ENCODE data around the gene CD164L2.
"Not testable (repeated sequence)": the region's sequence is repeated elsewhere in the genome, so short reads cannot be mapped to it uniquely, and the experiment has no call there.

CD164L2 gene

DNA sequence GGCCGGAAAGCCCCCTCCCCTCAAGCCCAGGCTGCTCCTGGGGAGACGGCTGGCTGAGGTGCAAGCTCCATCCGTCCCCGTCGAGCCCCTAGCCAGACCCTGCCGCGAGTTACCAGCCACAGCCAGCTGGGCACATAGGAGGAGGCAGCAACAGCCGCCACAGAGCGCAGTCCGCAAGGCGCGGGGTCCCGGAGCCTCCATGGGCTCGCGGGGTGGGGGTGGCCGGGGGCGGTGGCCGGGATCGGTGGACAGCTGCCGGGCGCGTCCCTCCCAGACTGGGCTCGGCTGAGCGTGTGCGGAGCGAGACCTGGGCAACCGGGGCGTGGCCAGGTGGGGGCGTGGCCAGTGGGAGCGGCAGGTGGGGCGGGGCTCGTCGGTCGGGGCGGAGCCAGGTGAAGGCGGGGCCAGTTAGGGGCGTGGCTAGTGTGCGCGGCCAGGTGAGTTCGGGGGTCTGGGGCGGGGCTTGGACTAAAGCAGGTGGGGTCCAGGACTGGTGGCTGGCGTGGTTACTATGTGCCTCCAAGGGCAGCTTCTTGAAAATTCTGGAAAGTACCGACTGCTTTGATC lies at the start of gene CD164L2:
TSS of gene CD164L2 (minus strand) at position 295 of the 567 bp plus-strand sequence. CDS start at position 201, 94 bp downstream.
- DNase-seq, result peak; percentile 54

GRCh38 chr1:27432725-27433124 lies 49.6 kb upstream of the CD164L2 start:
- not testable (repeated sequence) for DNase-seq

DNA sequence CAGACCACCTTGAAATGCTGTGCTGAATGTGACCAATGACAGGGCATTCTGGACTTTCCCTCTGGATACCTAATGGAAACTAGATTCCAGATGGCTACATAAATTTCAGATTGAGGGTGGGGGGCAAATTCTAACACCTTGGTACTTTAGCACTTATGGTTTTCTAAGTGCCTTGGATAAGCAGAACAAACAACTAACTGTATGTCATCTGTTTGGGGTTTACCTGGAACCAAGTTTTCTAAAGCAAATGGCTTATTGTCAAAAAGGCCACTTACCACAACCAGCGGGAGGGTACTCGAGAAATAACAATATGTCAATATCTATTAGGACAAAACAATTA lies 48.4 kb upstream of the CD164L2 start:
- DNase-seq, result no peak

- no peak for DNase-seq
Observed at GRCh38 chr1:27430903-27431600, 47.9 kb upstream of the CD164L2 start.

- no peak for DNase-seq
Observed at GRCh38 chr1:27429029-27429425, 45.9 kb upstream of the CD164L2 start.

- DNase-seq, result no peak
Observed at GRCh38 chr1:27428316-27429028, 45.3 kb upstream of the CD164L2 start.

DNA sequence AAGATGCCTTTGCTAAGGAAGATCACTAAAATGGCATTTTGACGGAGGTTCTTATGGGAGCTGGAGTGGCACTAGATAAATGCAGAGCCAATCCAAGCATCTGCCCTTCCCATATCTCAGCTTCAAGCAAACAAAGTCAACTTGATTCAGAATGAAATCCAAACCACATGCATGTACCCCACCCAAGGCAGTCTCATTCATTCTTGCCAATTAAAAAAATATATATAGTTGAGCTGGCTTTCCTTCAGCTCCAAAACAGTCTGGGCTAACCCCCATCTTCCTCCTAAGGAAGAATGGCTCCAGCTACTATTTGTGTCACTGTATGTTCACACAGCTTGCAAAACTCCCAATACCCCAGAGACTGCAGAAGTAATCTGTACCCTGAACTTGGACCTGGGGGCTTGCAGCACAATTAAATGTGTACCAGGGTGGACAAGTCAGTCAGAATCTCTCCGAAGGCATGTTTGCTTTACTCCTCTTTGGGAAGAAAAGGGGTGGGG lies 44.7 kb upstream of the CD164L2 start:
- no peak for DNase-seq

DNA sequence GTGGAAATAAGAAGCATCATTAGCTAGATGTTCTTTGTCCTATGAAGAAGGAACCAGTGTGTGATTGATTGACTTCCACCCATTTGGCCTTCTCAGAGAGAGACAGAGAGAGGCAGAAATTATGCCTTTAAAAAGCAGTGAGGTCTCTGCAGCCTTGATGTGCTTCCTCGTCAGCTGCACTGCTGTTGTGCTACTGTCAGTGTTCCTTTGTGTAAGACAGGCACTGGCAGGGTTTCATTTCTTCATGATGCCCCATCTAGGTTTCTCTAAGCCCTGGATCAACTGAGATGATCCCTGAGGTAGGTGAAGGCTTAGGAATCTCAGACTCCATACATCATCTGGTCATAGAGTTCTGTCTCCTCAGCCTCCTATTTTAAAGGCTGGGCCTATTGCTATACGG lies 44.2 kb upstream of the CD164L2 start:
- no peak for DNase-seq

- no peak for DNase-seq
Observed at GRCh38 chr1:27423709-27424108, 40.6 kb upstream of the CD164L2 start.

GRCh38 chr1:27418326-27419185 lies 35.4 kb upstream of the CD164L2 start:
- peak; percentile 12 for DNase-seq

DNA sequence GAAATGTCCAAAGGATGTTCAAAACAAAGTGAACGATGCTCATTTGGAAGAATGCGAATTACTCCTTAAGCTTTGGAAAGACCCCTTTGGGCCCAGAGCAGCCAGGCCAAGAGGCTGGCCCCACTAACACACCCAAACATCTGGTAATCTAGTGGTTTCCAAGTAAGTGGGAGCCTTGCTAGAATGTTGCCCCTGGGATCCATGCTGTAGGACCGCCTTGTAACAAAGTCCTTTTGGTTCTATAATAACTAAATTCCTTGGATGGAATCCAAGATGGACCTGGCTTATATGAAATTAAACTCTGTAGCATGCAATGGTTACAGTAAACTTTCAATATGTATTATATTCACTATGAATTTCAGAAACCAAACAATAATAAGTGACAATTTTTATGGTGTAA lies 34.6 kb upstream of the CD164L2 start:
- DNase-seq, result no peak

DNA sequence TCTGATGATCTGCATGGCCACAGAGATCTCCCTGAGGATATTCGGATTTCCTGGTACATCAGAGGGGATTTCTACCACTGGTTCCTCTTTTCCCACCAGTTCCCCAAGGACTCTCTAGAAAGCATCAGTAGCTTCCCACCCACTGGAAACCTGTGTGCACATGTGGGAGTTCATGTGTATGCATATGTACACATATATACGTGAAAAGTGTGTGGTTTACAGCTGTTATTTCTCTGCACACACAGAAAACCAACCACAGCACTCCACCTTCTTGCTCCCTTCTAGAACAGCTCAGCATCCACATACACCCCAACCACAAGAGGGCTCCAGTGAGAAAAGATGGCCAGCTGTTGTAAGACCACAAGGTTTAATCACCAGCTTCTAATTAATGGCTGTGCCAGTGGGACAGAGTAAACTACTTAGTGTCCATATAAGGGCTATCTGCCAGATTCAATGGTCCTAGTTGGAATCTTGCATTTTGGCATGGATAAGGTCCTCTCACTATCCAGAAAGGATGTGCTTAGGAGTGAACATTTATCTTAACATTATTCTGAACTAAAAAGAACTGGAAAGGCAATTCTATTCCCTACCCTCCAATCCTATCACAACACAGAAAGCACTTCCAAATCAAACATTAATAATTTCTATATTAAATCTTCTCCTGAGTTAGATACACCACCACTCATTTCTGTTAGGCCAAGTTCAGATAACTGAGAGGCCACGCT lies 33.4 kb upstream of the CD164L2 start:
- peak; percentile 46 for DNase-seq

GRCh38 chr1:27414091-27414490 lies 31.0 kb upstream of the CD164L2 start:
- DNase-seq, result no peak

DNA sequence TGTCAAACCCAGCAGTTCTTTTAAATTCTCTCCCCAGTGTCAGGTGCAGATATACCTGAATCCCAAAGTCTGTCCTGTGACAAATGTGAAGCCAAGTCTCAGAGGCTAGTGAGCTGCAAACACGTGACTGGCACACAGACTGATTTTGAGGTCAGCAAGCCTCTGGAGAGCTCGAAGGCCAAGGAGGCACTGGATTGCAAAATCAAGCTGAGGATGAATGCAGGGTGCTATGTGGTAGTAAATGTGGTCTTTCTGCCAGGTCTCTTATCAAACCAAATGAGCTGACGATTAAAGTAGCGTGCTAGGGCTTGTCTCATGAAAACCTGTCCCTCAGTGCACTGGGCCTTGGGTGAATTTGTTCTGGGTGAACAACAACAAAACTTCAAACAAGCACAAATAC lies 29.9 kb upstream of the CD164L2 start:
- no peak for DNase-seq

- no peak for DNase-seq
Observed at GRCh38 chr1:27412502-27412901, 29.4 kb upstream of the CD164L2 start.

- no peak for DNase-seq
Observed at GRCh38 chr1:27410709-27411108, 27.6 kb upstream of the CD164L2 start.

DNA sequence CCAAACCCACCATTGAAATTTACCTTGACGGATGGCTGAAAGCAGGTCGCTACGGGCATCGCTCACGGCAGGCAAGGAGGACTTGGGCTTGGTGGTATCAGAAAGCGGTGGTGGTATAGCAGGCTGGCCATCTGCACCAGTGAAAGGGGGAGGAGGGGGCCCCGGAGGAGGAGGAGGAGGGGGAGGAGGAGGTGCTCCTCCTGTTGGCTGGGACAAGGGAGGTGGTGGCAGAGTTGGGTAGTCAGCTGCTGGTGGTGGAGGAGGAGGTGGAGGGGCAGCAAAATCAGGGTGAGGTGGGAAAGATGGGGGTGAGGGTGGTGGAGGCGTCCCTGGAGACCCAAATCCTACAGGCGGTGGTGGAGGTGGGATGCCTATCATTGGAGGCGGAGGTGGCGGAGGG lies 26.5 kb upstream of the CD164L2 start:
- DNase-seq, result no peak

DNA sequence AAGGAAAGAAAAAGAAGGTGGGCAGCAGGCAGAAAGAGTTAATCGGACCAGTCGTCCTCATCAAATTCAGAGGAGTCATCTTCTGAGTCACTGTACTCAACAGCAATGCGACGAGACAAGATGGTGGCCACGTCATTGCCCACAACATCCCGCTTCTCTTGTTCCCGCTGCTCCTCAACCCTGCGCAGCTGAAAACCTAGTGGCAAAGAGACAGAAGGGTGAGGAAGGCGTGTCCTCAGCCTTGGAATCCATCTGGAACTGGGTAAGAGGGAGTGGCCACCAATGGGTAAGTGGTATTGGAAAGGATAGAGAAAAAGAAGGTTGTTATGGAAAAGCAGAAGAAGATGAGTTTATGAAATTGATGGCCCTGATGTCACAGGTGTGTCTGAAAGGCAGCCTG lies 25.0 kb upstream of the CD164L2 start:
- no peak for DNase-seq

GRCh38 chr1:27406791-27407190 lies 23.7 kb upstream of the CD164L2 start:
- DNase-seq, result not testable (repeated sequence)

DNA sequence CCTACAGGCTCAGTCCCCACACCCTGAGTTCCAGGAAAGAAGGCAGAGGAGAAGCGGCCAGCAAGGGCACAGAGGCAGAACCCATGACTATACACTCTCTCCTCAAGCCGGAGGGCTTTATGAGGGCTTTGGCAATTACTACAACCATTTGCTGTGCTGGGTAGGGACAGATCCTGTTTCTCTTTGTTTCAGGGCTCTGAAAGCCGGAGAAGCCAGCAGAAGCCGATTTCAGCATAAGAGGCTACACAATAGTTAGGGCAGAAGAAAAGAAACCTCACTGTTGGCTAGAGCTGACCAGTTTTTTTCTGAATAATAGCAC lies 23.2 kb upstream of the CD164L2 start:
- peak; percentile 28 for DNase-seq

DNA sequence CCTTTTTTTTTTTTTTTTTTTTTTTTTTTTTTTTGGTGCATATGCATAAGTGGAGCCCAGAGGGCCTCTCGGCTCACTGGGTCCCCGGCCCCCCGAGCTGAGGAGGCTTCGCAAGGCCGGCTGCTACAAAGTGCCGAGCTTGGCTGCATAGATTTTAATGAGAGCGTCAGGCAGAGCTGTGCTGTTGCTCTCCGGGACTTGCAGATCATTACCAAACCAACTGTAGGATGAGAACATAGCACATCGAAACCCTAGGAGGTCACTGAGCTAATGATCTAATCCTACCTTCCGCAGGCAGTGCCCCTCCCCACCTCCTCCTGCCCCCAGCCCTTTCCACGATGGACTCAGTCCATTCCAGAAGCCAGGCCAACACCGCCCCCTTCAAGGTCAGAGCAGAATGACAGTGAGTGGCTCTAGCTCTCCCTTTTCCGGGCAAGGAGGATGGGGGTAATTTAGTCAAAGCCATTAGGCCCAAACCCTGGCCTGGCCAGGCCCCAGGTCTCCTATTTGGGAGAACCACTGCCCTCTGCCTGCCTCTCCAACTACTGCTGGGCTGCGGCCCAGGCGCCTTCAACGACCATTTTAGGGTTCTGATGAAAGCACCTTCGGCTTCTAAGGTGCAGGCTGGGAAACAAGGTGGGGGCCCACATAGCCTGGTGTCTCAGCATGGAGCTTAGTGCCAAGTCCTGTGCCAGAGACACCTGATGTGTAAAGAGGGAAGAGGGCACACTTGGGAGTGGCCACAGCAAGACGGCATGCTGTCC lies 22.6 kb upstream of the CD164L2 start:
- DNase-seq, result not testable (repeated sequence)

DNA sequence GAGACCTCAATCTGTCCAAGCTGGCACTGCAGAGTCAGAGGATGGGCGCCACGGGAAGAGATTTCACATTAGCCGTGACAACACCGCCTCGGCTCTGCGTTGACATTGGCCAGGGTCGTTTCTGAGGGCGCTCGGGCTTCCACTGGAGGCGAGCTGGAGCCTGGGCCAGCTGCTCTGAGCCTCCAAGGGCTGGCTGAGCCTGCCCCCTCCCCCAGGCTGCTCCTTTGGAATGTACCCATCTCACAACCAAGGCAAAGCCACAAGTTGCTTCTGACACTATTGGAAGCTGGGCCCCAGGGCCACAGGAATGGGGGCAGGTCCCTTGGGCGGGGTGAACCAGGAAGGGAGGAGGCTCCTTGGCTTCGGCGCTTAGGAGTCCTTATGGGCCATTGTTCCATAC lies 21.9 kb upstream of the CD164L2 start:
- DNase-seq, result no peak
